Uterus (tissue), 4 donors: Measurements from ENCODE around the gene RAB22A. TPM values are rescaled to one million over a fixed set of nuclear protein-coding genes. Genes with fewer than 3 reads are reported as not detected.
A peak's percentile ranks its signal among the peaks of the same experiment; 100 is the strongest.

Source experiments
- DNase-seq, 2 donors: peaks; one replicate each; pipeline ENCODE4 v3.0.0-alpha.2; 2019 to 2020
- H3K27ac ChIP-seq, 2 donors: fragments of 200-600 bp; sonication (generic); 1 replicate in 1 of 2; 2 replicates in 1 of 2; pipeline ENCODE4 v1.5.1; 2016 to 2018
- H3K27me3 ChIP-seq, 2 donors: fragments of 200-600 bp; sonication (generic); one replicate each; pipeline ENCODE4 v1.5.1; 2018 to 2019; ENCODE audit warnings: control low read depth in 1 of 2
- H3K36me3 ChIP-seq, 2 donors: fragments of 200-600 bp; sonication (generic); one replicate each; pipeline ENCODE4 v1.5.1; 2019; ENCODE audit warnings: control low read depth in 1 of 2
- H3K4me1 ChIP-seq, 2 donors: fragments of 200-600 bp; sonication (generic); one replicate each; pipeline ENCODE4 v1.5.1; 2018 to 2019; ENCODE audit warnings: control low read depth in 1 of 2
- H3K4me3 ChIP-seq, 2 donors: fragments of 200-600 bp; sonication (generic); 1 replicate in 1 of 2; 2 replicates in 1 of 2; pipeline ENCODE4 v1.5.1; 2018 to 2019; ENCODE audit warnings: mild to moderate bottlenecking in 1 of 2
- H3K9me3 ChIP-seq, 2 donors: fragments of 200-600 bp; sonication (generic); one replicate each; pipeline ENCODE4 v1.5.1; 2019; ENCODE audit warnings: control low read depth in 1 of 2
- POLR2A ChIP-seq, 2 donors: fragments of 450-650 bp; IDR thresholded peaks; one replicate each; pipeline ENCODE4 v1.6.1; 2016; ENCODE audit warnings: antibody characterized with exemption in 2 of 2, mild to moderate bottlenecking in 1 of 2, moderate library complexity in 1 of 2
- intact Hi-C: fragments of 100-400 bp; cut with DNase I; formaldehyde crosslinking; loops from one replicate; pipeline ENCODE4 v1.15.1; 2023; ENCODE audit warnings: low total_unique reads
- total RNA-seq, 4 donors: library from RNA; depleted of rRNA in 3 of 4; stranded (reverse); fragments of >200 nt in 3 of 4; gene quantifications; one replicate each; pipeline versions ENCODE4 v1.1.0 to v1.2.4, GENCODE V29; 2014 to 2023
- TF ChIP-seq, protein P1 (sequence below), 4 experiments: fragments of 200-600 bp in 2 of 4; fragments of 450-650 bp in 2 of 4; sonication (generic) in 2 of 4; IDR thresholded peaks; one replicate each; pipeline ENCODE4 v1.5.1; 2016 to 2019; ENCODE audit warnings: antibody characterized with exemption in 4 of 4, mild to moderate bottlenecking in 2 of 4, moderate library complexity in 1 of 4
- donor health status: DM: yes; HTN: yes; CAD: no.

Gene RAB22A
- total RNA-seq, 4 donors from 2014 or later: 9.5 to 29.7 (median 23.3) TPM

DNA sequence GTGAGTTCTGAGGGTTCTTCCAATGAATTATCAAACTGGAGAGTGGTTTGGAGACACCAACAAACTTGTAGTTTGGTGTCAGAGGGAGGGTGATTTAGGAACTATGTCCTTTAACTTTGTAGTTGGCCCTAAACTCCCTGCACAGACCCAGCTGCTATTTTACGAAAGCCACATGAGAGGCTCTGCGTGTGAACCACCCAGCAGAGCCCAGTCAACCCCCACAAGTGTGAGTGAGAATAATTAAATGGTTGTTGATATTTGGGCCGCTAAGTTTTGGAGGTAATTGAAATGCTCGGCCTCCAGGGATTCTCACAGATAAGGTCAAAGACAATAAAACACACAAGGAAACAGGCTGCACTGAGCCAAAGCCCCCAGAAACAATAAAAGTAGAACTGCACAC lies 72.6 kb downstream of the RAB22A start:
- TF ChIP-seq POLR2A (IDR thresholded peaks at IDR 0.05): no peak
- TF ChIP-seq, protein P1, sequence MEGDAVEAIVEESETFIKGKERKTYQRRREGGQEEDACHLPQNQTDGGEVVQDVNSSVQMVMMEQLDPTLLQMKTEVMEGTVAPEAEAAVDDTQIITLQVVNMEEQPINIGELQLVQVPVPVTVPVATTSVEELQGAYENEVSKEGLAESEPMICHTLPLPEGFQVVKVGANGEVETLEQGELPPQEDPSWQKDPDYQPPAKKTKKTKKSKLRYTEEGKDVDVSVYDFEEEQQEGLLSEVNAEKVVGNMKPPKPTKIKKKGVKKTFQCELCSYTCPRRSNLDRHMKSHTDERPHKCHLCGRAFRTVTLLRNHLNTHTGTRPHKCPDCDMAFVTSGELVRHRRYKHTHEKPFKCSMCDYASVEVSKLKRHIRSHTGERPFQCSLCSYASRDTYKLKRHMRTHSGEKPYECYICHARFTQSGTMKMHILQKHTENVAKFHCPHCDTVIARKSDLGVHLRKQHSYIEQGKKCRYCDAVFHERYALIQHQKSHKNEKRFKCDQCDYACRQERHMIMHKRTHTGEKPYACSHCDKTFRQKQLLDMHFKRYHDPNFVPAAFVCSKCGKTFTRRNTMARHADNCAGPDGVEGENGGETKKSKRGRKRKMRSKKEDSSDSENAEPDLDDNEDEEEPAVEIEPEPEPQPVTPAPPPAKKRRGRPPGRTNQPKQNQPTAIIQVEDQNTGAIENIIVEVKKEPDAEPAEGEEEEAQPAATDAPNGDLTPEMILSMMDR (IDR thresholded peaks at IDR 0.05): no peak
- H3K27ac ChIP-seq: no peak overlapping the region
- DNase-seq: no peak
- intact Hi-C loops: no loop called here
- H3K9me3 ChIP-seq: no peaks in the 10 kb centered on the region
- no peaks in the 10 kb centered on the region for H3K36me3 ChIP-seq
- H3K4me1 ChIP-seq: no peaks in the 10 kb centered on the region
- H3K27me3 ChIP-seq: peaks cover 0 to 3% of the 10 kb centered on the region in 2 donors
- no peak overlapping the region for H3K4me3 ChIP-seq

GRCh38 chr20:58384821-58385220 lies 75.3 kb downstream of the RAB22A start:
- Histone ChIP-seq H3K27ac (no peak overlapping the region), H3K9me3 (no peaks in the 10 kb centered on the region), H3K36me3 (no peaks in the 10 kb centered on the region), H3K4me3 (no peak overlapping the region), H3K27me3 (no peaks in the 10 kb centered on the region), H3K4me1 (no peaks in the 10 kb centered on the region)
- DNase-seq: no peak
- no peak for TF ChIP-seq POLR2A (IDR thresholded peaks at IDR 0.05)
- intact Hi-C loops: no loop called here

GRCh38 chr20:58388028-58388601 lies 78.6 kb downstream of the RAB22A start:
- H3K4me3 ChIP-seq: peak overlapping the region in 1 of 2 donors; percentile 91
- H3K27ac ChIP-seq: peak overlapping the region; percentile 68 to 75
- H3K27me3 ChIP-seq: no peaks in the 10 kb centered on the region
- no peaks in the 10 kb centered on the region for H3K4me1 ChIP-seq
- H3K9me3 ChIP-seq: no peaks in the 10 kb centered on the region
- no peak for DNase-seq
- no peaks in the 10 kb centered on the region for H3K36me3 ChIP-seq
- TF ChIP-seq, protein P1 (IDR thresholded peaks at IDR 0.05): no peak
- no peak for TF ChIP-seq POLR2A (IDR thresholded peaks at IDR 0.05)
- intact Hi-C loops: no loop called here

DNA sequence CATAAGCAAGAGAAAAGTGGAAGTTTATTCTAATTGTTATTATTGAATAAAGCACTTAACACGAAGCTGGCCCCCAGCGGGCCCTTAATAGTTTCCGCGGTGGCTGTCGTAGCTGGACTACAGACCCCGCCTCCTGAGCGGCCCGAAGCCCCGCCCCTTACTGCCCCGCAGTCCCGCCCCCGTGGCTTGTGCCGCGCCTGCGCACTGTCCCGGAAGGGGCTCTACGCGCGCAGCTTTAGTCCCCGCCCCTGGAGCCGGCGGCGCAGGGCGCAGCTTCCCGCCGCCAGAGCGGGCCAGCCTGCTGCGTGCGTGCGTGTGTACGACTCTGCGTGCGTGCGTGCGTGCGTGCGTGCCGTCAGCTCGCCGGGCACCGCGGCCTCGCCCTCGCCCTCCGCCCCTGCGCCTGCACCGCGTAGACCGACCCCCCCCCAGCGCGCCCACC lies 79.4 kb downstream of the RAB22A start, which contains the start of gene VAPB:
Gene VAPB, plus strand, starts transcription at position 348 of the 442 bp plus-strand sequence. CDS start 231 bp downstream, outside the sequence.
- H3K27ac ChIP-seq: peak within 1 kb of the TSS; percentile 83
- no peaks in the 10 kb centered on the region for H3K9me3 ChIP-seq
- intact Hi-C loops: no loop called here
- H3K4me3 ChIP-seq: peak within 1 kb of the TSS; percentile 63 to 91
- H3K4me1 ChIP-seq: no peaks in the 10 kb centered on the region
- no peaks in the 10 kb centered on the region for H3K27me3 ChIP-seq
- peak; percentile 92 to 97 for DNase-seq
- peak; percentile 86 to 88 for TF ChIP-seq POLR2A (IDR thresholded peaks at IDR 0.05)
- TF ChIP-seq, protein P1 (IDR thresholded peaks at IDR 0.05): peak in 1 of 4 experiments; percentile 16
- H3K36me3 ChIP-seq: no peaks in the 10 kb centered on the region

GRCh38 chr20:58389324-58389967 lies 79.9 kb downstream of the RAB22A start:
- Histone ChIP-seq H3K4me3 (peak overlapping the region; percentile 63 to 91), H3K27me3 (no peaks in the 10 kb centered on the region), H3K4me1 (no peaks in the 10 kb centered on the region), H3K27ac (peak overlapping the region; percentile 83), H3K36me3 (no peaks in the 10 kb centered on the region), H3K9me3 (no peaks in the 10 kb centered on the region)
- DNase-seq: no peak
- TF ChIP-seq, protein P1 (IDR thresholded peaks at IDR 0.05): peak in 1 of 4 experiments; percentile 2
- no peak for TF ChIP-seq POLR2A (IDR thresholded peaks at IDR 0.05)
- intact Hi-C loops: no loop called here
